Keratinocyte (primary cell): ENCODE measurements around the gene HEMK1. TPM values are rescaled to one million over a fixed set of nuclear protein-coding genes. Genes with fewer than 3 reads are reported as not detected.
A peak's percentile ranks its signal among the peaks of the same experiment; 100 is the strongest.

Experiments used
- DNase-seq: peaks from one replicate; pipeline ENCODE4 v3.0.0-alpha.2; 2011; ENCODE audit warnings: low read depth, missing footprints, low spot score
- FAIRE-seq: peaks from 2 replicates; lab custom pipeline; 2011; peaks lifted over from hg19 to GRCh38; lab: Jason Lieb, UNC
- H2AFZ ChIP-seq: 2 replicates; pipeline ENCODE4 v1.6.0; 2012; ENCODE audit warnings: low read length, control low read depth, inconsistent platforms; ENCODE audit not compliant: control insufficient read depth
- H3K27ac ChIP-seq: 2 replicates; pipeline ENCODE4 v1.5.1; 2011; ENCODE audit warnings: low read length; ENCODE audit not compliant: control insufficient read depth, insufficient read depth
- H3K27me3 ChIP-seq: 3 replicates; pipeline ENCODE4 v1.6.0; 2011; ENCODE audit warnings: low read length; ENCODE audit not compliant: control insufficient read depth, insufficient read depth; ENCODE audit errors: extremely low read depth
- H3K36me3 ChIP-seq, 2 experiments: 2 replicates in 1 of 2; 3 replicates in 1 of 2; pipeline ENCODE4 v1.5.1; 2011; ENCODE audit warnings: low read length in 2 of 2, mild to moderate bottlenecking in 1 of 2; ENCODE audit not compliant: control insufficient read depth in 2 of 2, insufficient read depth in 2 of 2; ENCODE audit errors: extremely low read depth in 1 of 2
- H3K4me1 ChIP-seq: 3 replicates; pipeline ENCODE4 v1.5.1; 2011; ENCODE audit warnings: low read length; ENCODE audit not compliant: control insufficient read depth, insufficient read depth; ENCODE audit errors: extremely low read depth
- H3K4me2 ChIP-seq: 3 replicates; pipeline ENCODE4 v1.6.0; 2011; ENCODE audit warnings: low read depth, low read length; ENCODE audit not compliant: control insufficient read depth, insufficient read depth; ENCODE audit errors: extremely low read depth
- H3K4me3 ChIP-seq, 3 experiments: fragments of 200-600 bp in 1 of 3; sonication (generic) in 1 of 3; 2 replicates in 2 of 3; 3 replicates in 1 of 3; pipeline ENCODE4 v1.5.1; 2011 to 2016; ENCODE audit warnings: low read length in 3 of 3, mild to moderate bottlenecking in 3 of 3, control low read depth in 2 of 3, inconsistent platforms in 1 of 3, low read depth in 1 of 3, mixed read lengths in 1 of 3, mixed run types in 1 of 3, moderate library complexity in 1 of 3; ENCODE audit not compliant: control insufficient read depth in 2 of 3, insufficient read depth in 2 of 3; ENCODE audit errors: extremely low read depth in 1 of 3
- H3K79me2 ChIP-seq: 2 replicates; pipeline ENCODE4 v1.6.0; 2012; ENCODE audit warnings: low read length; ENCODE audit not compliant: control insufficient read depth, insufficient read depth
- H3K9ac ChIP-seq: 3 replicates; pipeline ENCODE4 v1.6.0; 2011; ENCODE audit warnings: low read length; ENCODE audit not compliant: control insufficient read depth, insufficient read depth; ENCODE audit errors: extremely low read depth
- H3K9me1 ChIP-seq: 3 replicates; pipeline ENCODE4 v1.6.0; 2011; ENCODE audit warnings: low read length; ENCODE audit not compliant: control insufficient read depth, insufficient read depth; ENCODE audit errors: extremely low read depth
- H3K9me3 ChIP-seq: 2 replicates; pipeline ENCODE4 v1.5.1; 2012; ENCODE audit warnings: low read depth, low read length; ENCODE audit not compliant: control insufficient read depth
- H4K20me1 ChIP-seq: 3 replicates; pipeline ENCODE4 v1.6.0; 2011; ENCODE audit warnings: low read length; ENCODE audit not compliant: control insufficient read depth, insufficient read depth; ENCODE audit errors: extremely low read depth
- EZH2 ChIP-seq: IDR thresholded peaks from one replicate; pipeline ENCODE4 v1.6.1; 2012; ENCODE audit warnings: inconsistent platforms, mild to moderate bottlenecking, low read length, moderate library complexity
- dilution Hi-C: fragments of 300-500 bp; cut with MboI; formaldehyde crosslinking; loops from one replicate; pipeline ENCODE4 v1.7.0; 2020; ENCODE audit warnings: low sequenced_read_pairs; ENCODE audit not compliant: extremely low pct_ligation_motif_present
- polyA plus RNA-seq, 5 experiments: library from polyadenylated mRNA; depleted of rRNA in 3 of 5; stranded (reverse) in 3 of 5; stranded (forward) in 1 of 5; unstranded in 1 of 5; fragments of >200 nt; gene quantifications; 1 replicate in 1 of 5; 2 replicates in 3 of 5; 3 replicates in 1 of 5; pipeline versions ENCODE4 v1.2.1 to v1.2.3, GENCODE V29; 2011 to 2012; ENCODE audit warnings: missing spikeins in 2 of 5, low read depth in 1 of 5, low replicate concordance in 1 of 5
- TF ChIP-seq, protein P1 (sequence below), 3 experiments: IDR thresholded peaks in 1 of 3; conservative IDR thresholded peaks in 1 of 3; optimal IDR thresholded peaks in 1 of 3; 2 replicates in 2 of 3; 3 replicates in 1 of 3; pipeline versions ENCODE3 to v1.5.1; 2011; ENCODE audit warnings: low read length in 3 of 3, mild to moderate bottlenecking in 3 of 3, moderate library complexity in 2 of 3, control low read depth in 1 of 3, inconsistent platforms in 1 of 3; ENCODE audit not compliant: insufficient read depth in 2 of 3; ENCODE audit errors: extremely low read depth in 1 of 3

Gene HEMK1
- polyA plus RNA-seq, 1 donor (not counting 4 experiments of a cell fraction or from before 2014, with no cell fraction given), result 13.0 TPM

DNA sequence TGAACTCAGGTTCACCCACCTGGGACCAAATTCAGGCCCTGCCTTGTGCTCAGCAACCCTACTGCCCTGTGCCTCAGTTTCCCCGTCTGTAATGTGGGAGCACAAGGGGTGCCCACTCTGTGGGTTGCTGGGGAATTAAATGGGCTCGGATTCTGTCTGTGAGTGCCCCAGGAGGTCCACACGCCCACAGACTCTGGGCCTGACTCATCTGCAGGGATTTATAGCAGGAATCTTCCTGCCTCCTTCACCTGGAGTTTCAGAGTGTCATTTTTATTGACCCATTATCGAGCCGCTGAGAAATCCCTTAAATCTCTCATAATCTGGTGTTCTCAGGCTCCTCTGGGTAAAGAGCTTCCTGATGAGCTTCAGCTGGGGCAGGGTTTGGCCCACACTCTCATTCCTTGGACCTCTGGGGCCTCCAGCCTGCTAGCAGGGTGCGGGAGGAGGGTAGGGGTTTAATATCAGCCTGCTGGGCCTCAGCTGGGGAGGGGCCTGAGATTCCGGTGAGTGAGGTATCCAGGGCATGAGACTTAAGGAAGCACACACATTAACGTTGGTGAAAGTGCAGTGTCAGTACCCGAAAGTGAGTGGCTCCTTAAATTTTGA is 18.2 kb upstream of the HEMK1 start:
- FAIRE-seq (no peak), DNase-seq (no peak)
- H3K9me1 ChIP-seq, result no peaks in the 10 kb centered on the region
- no peak overlapping the region for H3K4me3 ChIP-seq
- H3K27me3 ChIP-seq, result peaks cover 33% of the 10 kb centered on the region
- no peak overlapping the region for H3K9ac ChIP-seq
- H4K20me1 ChIP-seq, result no peaks in the 10 kb centered on the region
- no peaks in the 10 kb centered on the region for H3K9me3 ChIP-seq
- H3K4me1 ChIP-seq, result peaks cover 8% of the 10 kb centered on the region
- dilution Hi-C loops, result no loop called here
- H3K4me2 ChIP-seq, result no peak overlapping the region
- TF ChIP-seq, protein P1, sequence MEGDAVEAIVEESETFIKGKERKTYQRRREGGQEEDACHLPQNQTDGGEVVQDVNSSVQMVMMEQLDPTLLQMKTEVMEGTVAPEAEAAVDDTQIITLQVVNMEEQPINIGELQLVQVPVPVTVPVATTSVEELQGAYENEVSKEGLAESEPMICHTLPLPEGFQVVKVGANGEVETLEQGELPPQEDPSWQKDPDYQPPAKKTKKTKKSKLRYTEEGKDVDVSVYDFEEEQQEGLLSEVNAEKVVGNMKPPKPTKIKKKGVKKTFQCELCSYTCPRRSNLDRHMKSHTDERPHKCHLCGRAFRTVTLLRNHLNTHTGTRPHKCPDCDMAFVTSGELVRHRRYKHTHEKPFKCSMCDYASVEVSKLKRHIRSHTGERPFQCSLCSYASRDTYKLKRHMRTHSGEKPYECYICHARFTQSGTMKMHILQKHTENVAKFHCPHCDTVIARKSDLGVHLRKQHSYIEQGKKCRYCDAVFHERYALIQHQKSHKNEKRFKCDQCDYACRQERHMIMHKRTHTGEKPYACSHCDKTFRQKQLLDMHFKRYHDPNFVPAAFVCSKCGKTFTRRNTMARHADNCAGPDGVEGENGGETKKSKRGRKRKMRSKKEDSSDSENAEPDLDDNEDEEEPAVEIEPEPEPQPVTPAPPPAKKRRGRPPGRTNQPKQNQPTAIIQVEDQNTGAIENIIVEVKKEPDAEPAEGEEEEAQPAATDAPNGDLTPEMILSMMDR (optimal IDR thresholded peaks at IDR 0.05 in 1 of 3, IDR thresholded peaks at IDR 0.05 in 1 of 3, conservative IDR thresholded peaks at IDR 0.05 in 1 of 3; ENCODE audit: extremely low read depth in 1 of 3, insufficient read depth in 2 of 3, low read length in 3 of 3), result no peak
- TF ChIP-seq EZH2, result no peak
- H3K36me3 ChIP-seq, result no peaks in the 10 kb centered on the region
- H2AFZ ChIP-seq, result no peak overlapping the region
- H3K79me2 ChIP-seq, result no peaks in the 10 kb centered on the region
- H3K27ac ChIP-seq, result no peak overlapping the region

DNA sequence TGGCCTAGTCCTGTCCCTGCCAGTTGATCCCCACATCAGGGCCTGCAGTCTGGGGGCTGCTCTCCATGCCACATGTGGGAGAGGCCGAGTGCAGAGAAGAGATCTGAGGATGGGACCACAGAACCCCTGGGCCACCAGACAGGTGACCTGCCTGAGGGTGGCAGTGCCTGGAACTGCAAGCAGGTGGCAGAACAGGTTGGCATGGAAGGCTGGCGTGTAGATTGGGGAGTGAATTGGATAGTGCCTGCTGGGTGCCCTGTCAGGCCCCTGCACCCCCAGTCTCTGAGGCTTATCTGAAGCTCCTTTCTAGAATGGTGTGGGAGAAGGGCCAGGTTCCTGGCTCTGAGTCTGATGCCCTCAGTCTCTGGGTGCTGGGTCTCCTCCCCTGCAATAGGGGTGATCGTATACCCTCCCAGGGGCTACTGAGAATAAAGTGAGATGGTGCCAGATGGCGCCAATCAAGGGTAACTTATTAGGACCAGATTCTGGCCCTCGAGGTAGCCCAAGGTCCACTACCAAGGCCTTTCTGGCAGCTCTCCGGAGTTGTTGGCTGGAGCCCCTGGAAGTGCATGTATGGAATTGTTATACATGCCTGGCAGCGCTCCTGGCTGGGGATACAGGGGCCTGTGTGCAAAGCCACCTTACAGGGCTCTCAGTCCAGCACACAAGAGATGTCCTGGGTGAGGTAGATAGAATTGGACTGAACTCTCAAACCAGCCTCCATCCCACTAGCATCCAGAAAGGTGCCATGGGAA is 17.5 kb upstream of the HEMK1 start:
- no peak overlapping the region for H2AFZ ChIP-seq
- no peaks in the 10 kb centered on the region for H3K9me1 ChIP-seq
- no peak overlapping the region for H3K4me2 ChIP-seq
- TF ChIP-seq, protein P1 (optimal IDR thresholded peaks at IDR 0.05 in 1 of 3, IDR thresholded peaks at IDR 0.05 in 1 of 3, conservative IDR thresholded peaks at IDR 0.05 in 1 of 3; ENCODE audit: extremely low read depth in 1 of 3, insufficient read depth in 2 of 3, low read length in 3 of 3), result peak in 1 of 3 experiments; percentile 40
- TF ChIP-seq EZH2, result no peak
- H3K4me1 ChIP-seq, result peaks cover 8% of the 10 kb centered on the region
- H3K9ac ChIP-seq, result no peak overlapping the region
- H3K79me2 ChIP-seq, result no peaks in the 10 kb centered on the region
- dilution Hi-C loops, result no loop called here
- no peaks in the 10 kb centered on the region for H4K20me1 ChIP-seq
- H3K9me3 ChIP-seq, result no peaks in the 10 kb centered on the region
- no peaks in the 10 kb centered on the region for H3K36me3 ChIP-seq
- peaks cover 36% of the 10 kb centered on the region for H3K27me3 ChIP-seq
- DNase-seq, result no peak
- FAIRE-seq, result no peak
- no peak overlapping the region for H3K27ac ChIP-seq
- H3K4me3 ChIP-seq, result no peak overlapping the region
